ENCODE data around the gene IFT122.
"Not testable (repeated sequence)": the region's sequence is repeated elsewhere in the genome, so short reads cannot be mapped to it uniquely, and the experiment has no call there.

IFT122 gene

DNA sequence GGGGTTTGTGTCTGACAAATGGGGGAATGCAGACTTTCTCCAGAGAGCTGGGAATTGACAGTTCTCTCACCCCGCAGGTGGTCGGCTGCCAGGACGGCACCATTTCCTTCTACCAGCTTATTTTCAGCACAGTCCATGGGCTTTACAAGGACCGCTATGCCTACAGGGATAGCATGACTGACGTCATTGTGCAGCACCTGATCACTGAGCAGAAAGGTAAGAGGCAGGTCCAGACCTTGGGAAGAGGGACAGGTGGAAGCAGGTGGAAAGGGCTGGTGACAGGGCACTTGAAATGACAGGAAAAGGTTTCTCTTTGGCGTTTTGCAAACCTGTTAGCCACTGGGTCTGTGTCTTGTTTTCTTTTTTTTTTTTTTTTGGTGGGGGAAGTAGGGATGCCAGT is 36.6 kb downstream of the IFT122 start:
- DNase-seq = no peak

- not testable (repeated sequence) for DNase-seq
Observed at GRCh38 chr3:129481225-129481765, 41.3 kb downstream of the IFT122 start.

DNA sequence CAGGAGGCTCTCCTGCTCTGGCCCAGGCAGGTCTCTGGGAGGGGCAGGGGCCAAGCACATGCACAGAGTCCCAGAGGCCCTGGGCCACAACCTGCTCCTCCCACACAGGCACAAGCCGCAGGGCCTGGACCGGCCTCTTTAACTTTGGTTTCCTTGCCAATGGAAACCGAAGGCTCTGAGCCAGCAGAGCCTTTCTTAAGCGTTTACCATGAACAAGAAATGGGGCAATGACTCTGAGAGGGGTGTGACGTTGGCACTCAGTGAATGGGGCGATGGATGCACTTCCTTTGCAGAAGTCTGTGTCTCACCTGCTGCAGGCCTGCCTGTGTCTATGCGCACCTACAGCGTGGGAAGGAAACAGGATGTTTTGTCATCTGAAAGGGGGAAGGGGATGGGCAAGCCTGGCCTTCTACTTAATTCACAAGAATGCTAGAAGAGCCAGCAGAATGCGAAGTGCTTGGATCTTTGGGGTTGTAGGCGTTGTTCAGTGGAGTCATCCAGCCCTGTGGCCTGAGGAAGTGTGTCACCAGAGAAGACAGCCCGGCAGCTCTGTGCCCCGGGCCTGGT is 41.8 kb downstream of the IFT122 start:
- no peak for DNase-seq

DNA sequence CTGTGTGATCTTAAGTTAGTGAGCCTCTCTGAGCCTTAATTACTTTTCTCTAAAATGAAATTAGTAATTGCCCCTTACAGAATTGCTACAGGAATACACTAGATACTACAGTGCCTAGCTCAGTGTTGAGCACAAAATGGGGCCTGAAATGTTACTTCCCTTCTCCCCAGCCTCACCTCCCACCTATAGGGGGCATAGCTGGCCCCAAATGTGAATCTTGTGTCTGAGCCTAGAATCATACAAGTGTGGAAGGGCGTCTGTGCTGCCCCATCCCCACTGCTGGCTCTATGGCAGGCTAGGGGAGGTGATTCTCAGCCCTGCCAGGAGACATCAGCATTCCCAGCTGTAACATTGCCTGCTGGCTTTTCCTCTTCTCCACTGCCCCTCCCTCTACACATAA is 42.7 kb downstream of the IFT122 start:
- no peak for DNase-seq

DNA sequence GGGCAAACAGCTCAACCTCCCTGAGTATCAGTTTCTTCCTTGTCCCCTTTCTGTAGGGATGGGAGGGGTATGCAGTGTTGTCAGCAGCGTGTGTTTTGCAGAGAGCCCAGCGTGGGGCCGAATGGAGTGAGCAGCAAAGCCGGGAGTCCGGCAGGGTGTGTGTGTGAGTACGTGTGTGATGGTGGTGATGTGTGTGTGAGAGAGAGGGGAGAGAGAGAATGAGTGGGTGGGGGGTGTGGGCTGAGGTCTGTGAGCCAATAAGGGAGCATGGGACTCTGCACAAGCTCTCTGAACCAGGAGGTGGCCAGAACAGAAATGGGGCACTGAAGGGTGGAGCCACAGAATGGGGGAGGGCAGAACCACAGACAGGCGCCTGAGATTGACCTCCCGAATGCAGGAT is 43.8 kb downstream of the IFT122 start:
- no peak for DNase-seq

DNA sequence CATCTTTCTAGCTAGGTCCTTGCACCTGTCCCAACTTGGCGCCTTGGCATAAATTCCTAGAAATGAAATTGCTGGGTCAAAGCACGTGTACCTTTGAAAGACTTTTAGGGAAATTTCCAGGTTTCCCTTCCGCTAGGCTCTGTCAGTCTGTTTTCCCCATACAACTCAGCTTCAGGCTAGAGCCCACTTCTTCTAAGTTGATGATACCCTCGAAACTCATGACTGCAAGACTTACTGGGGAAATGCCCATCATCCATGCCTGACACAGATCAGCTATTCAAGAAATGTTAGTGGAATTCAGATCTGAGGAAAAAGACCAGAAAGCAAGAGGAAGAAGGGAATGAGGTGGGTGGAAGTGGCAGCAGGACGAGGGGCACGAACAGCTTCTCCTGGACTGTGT is 45.1 kb downstream of the IFT122 start:
- DNase-seq = not testable (repeated sequence)

DNA sequence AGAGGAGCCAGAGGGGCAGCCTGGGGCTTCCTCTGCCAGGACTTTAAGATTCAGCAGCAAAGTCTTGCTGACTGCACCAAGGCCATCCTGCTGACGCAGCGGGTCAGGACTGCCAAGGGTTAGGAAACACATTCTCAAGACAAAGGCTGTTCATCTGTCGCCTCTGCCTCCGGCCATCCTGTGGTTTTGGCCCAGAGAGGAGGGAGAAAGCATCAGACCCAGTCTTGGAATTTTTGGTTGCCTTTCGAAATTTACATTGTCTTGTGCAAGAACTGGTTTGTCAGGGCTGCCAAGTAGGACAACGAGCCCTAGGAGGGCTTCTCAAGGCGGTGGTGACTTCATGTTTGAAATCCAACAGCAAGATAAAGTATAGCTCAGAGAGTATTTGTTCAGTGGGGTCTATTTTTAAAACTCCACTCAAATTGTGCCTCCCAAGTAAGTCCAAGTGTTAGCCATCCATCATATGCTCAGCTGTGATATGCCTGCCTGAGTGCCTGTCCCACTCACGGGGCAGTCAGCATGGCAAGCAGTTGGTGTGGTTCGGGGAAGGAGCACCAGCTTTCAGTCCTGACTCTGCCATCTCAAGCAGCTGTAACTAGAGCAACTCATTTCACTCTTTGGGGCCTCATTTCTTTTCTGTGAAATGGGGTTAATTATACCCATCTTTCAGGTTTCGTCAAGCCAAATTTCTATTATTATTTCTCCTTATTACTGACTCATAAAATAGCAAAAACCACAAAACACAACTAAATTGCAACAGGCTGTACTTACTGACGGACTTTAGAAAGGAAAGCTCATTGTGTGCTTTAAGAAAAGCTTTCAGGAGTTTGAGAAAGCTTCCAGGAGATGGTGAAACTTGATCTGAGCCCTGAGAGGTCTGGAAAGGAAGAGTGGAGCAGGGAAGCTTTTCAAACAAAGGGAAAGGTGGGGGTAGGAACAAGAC is 46.0 kb downstream of the IFT122 start:
- no peak for DNase-seq

DNA sequence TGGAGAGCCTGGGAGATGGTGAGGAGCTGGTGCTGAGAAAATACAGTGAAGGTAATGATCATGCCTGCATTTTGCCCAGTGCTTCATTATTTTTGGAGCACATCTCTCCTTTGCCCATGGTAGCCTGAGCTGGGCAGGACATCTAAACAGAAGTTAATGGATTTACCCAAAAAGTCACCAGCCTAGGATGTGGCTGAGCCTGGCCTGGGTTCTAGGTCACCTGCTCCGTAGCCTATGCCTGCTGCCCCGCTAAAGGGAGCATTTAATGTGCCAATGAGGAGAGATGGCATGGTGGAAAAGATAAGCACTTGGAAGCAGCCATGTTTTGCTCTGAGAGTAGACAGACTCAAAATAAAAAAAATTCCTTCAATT is 46.6 kb downstream of the IFT122 start:
- no peak for DNase-seq

DNA sequence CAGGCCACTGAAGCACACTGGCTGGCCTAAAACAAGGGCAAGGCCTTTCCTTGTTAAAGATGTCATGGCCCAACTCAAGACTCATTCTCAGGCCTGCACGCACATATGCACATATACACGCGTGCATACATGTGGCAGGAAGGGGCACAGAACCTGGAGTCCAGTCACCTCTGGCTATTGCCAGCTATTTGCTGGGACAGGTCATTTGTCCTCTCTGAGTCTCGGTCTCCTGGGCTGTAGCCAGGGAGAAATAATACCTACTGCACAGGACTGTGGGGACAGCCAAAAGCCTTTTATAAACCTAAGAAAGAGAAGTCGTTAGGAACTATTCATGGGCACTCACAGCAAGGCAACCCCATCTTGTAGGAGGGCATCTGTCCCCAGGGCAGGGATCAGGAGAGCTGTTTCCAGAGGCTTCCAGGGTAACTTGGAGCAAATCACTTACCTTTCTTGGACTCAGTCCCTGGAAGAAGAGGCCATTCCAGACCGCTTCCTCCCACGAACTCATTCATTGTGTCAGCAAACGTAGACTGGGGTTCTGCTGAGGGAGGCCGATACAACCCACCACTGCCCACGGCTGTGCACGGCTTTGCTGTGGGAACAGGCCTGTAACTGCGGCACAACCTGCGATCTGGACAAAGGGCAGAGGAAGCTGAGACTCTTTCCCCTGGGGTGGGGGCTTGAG is 47.3 kb downstream of the IFT122 start:
- DNase-seq = no peak

- not testable (repeated sequence) for DNase-seq
Observed at GRCh38 chr3:129487868-129488335, 47.9 kb downstream of the IFT122 start.

DNA sequence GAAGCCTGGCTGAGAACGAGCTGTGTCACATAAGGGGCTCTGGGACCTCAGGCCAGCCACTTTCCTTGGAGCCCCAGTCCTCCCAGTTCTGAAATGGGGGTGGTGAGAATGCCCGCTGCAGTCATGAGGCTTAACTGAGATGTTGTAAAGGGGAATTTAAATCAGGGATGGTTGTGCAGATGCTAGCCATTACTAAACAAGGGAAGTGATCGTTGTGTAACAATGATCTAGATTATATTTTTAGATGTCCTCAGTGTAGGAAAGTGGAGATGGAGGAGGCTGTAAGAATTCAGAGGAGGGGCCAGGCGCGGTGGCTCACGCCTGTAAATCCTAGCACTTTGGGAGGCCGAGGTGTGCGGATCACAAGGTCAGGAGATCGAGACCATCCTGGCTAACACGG is 49.2 kb downstream of the IFT122 start:
- not testable (repeated sequence) for DNase-seq

GRCh38 chr3:129490273-129490675 is 50.2 kb downstream of the IFT122 start:
- no peak for DNase-seq

- DNase-seq = not testable (repeated sequence)
Observed at GRCh38 chr3:129491077-129491476, 51.1 kb downstream of the IFT122 start.

- DNase-seq = no peak
Observed at GRCh38 chr3:129491794-129492193, 51.8 kb downstream of the IFT122 start.

GRCh38 chr3:129492691-129493090 is 52.7 kb downstream of the IFT122 start:
- no peak for DNase-seq

GRCh38 chr3:129493206-129493605 is 53.2 kb downstream of the IFT122 start:
- no peak for DNase-seq

DNA sequence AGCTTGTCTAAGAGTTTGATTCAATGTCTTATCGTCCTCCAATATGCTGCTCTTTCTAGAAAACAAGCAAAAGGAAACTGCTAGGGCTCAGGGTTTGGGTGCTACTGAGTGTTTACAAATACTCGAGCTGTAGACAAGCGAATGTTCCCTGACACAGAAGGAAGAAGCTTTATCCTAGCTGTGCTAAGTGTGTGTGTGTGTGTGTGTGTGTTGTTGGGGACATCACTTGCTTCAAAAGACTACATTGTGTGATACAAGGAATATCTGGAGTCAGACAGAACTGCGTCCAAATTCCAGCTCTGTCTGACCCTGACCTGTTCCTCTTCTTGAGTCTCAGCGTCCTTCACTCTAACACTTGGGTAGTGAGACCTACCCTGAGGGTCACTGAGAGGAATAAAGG is 54.5 kb downstream of the IFT122 start:
- not testable (repeated sequence) for DNase-seq

GRCh38 chr3:129495006-129495639 is 55.1 kb downstream of the IFT122 start:
- not testable (repeated sequence) for DNase-seq

GRCh38 chr3:129497876-129498275 is 57.9 kb downstream of the IFT122 start:
- not testable (repeated sequence) for DNase-seq

- not testable (repeated sequence) for DNase-seq
Observed at GRCh38 chr3:129498603-129499488, 58.8 kb downstream of the IFT122 start.

- DNase-seq = not testable (repeated sequence)
Observed at GRCh38 chr3:129499604-129500333, 59.7 kb downstream of the IFT122 start.

Measured in activated gamma-delta T cell (primary cell).